Measurements from ENCODE around the gene ARHGAP10. TPM values are rescaled to one million over a fixed set of nuclear protein-coding genes. Genes with fewer than 3 reads are reported as not detected.
A peak's percentile ranks its signal among the peaks of the same experiment; 100 is the strongest.

The ARHGAP10 gene
- total RNA-seq, 4 donors from 2014 or later, result 153 to 404 (median 215) TPM

DNA sequence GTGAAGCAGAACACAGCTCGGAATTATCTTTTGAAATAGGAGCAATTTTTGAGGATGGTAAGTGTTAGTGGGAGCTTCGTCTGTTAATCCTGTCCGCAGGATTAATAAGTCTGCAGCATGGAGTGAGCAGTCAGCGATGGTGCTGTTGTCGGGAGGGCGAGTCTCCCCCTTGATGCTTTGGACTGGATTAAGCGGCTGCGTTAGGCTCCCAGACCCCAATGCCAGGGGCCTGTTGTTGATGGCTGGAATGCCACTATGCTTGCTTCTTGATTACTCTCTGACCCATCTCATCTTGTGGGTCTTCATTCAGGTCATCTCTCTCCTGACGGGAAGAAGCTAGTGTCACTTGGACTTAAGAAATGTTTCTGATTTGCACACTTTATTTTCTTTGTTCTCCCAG lies 332.6 kb downstream of the ARHGAP10 start:
- no peak for ATAC-seq
- H3K4me3 ChIP-seq, result no peak overlapping the region
- H3K27ac ChIP-seq, result no peak overlapping the region
- peaks cover 0 to 66% of the 10 kb centered on the region in 2 donors for H3K36me3 ChIP-seq
- TF ChIP-seq CTCF (IDR thresholded peaks at IDR 0.05) (no peak), EP300 (IDR thresholded peaks at IDR 0.05) (no peak), POLR2A (IDR thresholded peaks at IDR 0.05) (no peak), POLR2AphosphoS5 (IDR thresholded peaks at IDR 0.05) (no peak)
- no peaks in the 10 kb centered on the region for H3K27me3 ChIP-seq
- H3K9me3 ChIP-seq, result no peaks in the 10 kb centered on the region
- peaks cover 3 to 76% (median 14%) of the 10 kb centered on the region in 3 donors for H3K4me1 ChIP-seq
- WGBS, 2 donors (ENCODE audit: low coverage in 1 of 2), result 80 to 91% methylated on average over 1 to 9 of the region's 9 CpGs

DNA sequence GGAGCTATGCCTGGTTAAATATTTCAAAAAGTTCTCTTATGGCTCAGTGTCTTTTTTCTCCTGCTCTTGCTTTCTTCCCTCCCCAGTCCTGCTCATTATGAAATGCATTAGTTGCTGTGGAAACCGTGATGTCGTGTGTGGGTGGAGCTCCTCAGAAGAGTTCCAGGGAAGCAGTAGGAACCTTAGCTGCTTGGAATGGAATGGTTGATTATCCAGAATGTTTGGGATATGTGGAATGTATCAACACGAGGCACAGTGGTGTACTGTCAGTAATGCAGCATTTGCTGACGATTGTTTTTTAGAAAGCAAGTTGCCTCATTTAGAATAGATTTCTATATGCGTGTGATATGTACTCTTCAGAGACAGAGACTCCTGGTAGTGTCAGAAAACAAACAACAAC lies 333.2 kb downstream of the ARHGAP10 start:
- Histone ChIP-seq H3K4me1 (peaks cover 3 to 76% (median 17%) of the 10 kb centered on the region in 3 donors), H3K9me3 (no peaks in the 10 kb centered on the region), H3K27ac (no peak overlapping the region), H3K36me3 (peaks cover 0 to 71% of the 10 kb centered on the region in 2 donors), H3K4me3 (no peak overlapping the region), H3K27me3 (no peaks in the 10 kb centered on the region)
- 39 to 70% methylated on average over 3 to 5 of the region's 5 CpGs for WGBS, 2 donors (ENCODE audit: low coverage in 1 of 2)
- TF ChIP-seq CTCF (IDR thresholded peaks at IDR 0.05) (no peak), EP300 (IDR thresholded peaks at IDR 0.05) (no peak), POLR2A (IDR thresholded peaks at IDR 0.05) (no peak), POLR2AphosphoS5 (IDR thresholded peaks at IDR 0.05) (no peak)
- no peak for ATAC-seq

GRCh38 chr4:148067301-148067916 lies 335.5 kb downstream of the ARHGAP10 start:
- Histone ChIP-seq H3K9me3 (no peaks in the 10 kb centered on the region), H3K4me1 (peaks cover 3 to 65% (median 17%) of the 10 kb centered on the region in 3 donors), H3K27ac (no peak overlapping the region), H3K36me3 (peaks cover 0 to 87% of the 10 kb centered on the region in 2 donors), H3K27me3 (no peaks in the 10 kb centered on the region), H3K4me3 (no peak overlapping the region)
- WGBS, 2 donors (ENCODE audit: low coverage in 1 of 2), result 55% methylated on average over 4 of the region's 6 CpGs; no CpG with 5 or more reads in 1 of the 2 donors
- TF ChIP-seq POLR2AphosphoS5 (IDR thresholded peaks at IDR 0.05), result peak; percentile 7
- TF ChIP-seq EP300 (IDR thresholded peaks at IDR 0.05), result no peak
- ATAC-seq, result no peak

DNA sequence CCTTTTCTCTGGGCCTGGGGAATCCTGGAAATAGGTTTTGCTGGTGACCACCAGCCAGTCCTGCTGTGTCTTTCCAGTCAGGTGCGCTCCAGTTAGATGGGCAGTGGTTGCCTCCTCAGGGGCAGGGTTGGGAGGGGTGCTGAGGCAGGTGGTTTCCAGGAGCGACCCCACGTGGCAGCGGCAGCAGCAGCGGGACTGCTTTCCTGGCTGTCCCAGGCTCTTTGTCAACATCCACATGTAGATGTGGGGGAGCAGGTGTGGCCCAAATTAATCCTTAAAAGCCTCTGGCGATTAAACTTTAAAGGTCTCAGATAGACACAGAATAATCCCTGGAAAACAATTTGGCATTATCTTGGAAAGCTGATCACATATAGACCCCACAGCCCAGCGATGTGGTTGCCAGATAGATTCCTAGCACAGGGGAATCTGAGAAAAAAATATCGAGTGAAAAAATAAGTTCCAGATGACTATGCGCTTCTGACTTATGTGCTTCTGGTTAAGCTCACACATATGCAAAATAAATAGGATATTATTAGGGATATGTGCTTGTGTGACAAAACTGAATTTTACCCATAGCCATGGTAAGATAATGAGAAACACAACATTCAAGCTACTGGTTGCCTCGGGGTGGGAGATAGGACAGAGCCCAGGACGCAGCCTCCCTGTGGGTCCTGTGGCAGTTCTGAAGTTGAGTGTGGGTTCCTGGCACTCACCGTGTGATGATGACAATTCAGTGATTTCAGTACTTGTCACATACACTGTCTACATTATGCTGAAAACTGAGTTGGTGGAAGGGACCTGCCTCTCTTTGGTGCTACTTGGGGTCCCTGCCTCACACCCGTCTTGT lies 336.4 kb downstream of the ARHGAP10 start:
- ATAC-seq, result no peak
- 75 to 81% methylated on average over 5 to 7 of the region's 13 CpGs for WGBS, 2 donors (ENCODE audit: low coverage in 1 of 2)
- no peaks in the 10 kb centered on the region for H3K27me3 ChIP-seq
- no peaks in the 10 kb centered on the region for H3K9me3 ChIP-seq
- no peak overlapping the region for H3K27ac ChIP-seq
- no peak for TF ChIP-seq CTCF (IDR thresholded peaks at IDR 0.05)
- no peak for TF ChIP-seq EP300 (IDR thresholded peaks at IDR 0.05)
- no peak for TF ChIP-seq POLR2A (IDR thresholded peaks at IDR 0.05)
- no peak for TF ChIP-seq POLR2AphosphoS5 (IDR thresholded peaks at IDR 0.05)
- H3K4me1 ChIP-seq, result peaks cover 3 to 60% (median 17%) of the 10 kb centered on the region in 3 donors
- no peak overlapping the region for H3K4me3 ChIP-seq
- H3K36me3 ChIP-seq, result peaks cover 0 to 87% of the 10 kb centered on the region in 2 donors

GRCh38 chr4:148069086-148069894 lies 337.4 kb downstream of the ARHGAP10 start:
- peaks cover 0 to 87% of the 10 kb centered on the region in 2 donors for H3K36me3 ChIP-seq
- ATAC-seq, result no peak
- peaks cover 3 to 60% (median 17%) of the 10 kb centered on the region in 3 donors for H3K4me1 ChIP-seq
- H3K9me3 ChIP-seq, result peaks cover 0 to under 1% (median 0%) of the 10 kb centered on the region in 3 donors
- H3K27ac ChIP-seq, result no peak overlapping the region
- WGBS, 2 donors (ENCODE audit: low coverage in 1 of 2), result 70 to 84% methylated on average over 3 to 5 of the region's 11 CpGs
- no peak overlapping the region for H3K4me3 ChIP-seq
- no peak for TF ChIP-seq EP300 (IDR thresholded peaks at IDR 0.05)
- TF ChIP-seq CTCF (IDR thresholded peaks at IDR 0.05), result no peak
- TF ChIP-seq POLR2A (IDR thresholded peaks at IDR 0.05), result no peak
- TF ChIP-seq POLR2AphosphoS5 (IDR thresholded peaks at IDR 0.05), result no peak
- H3K27me3 ChIP-seq, result no peaks in the 10 kb centered on the region

Data from gastroesophageal sphincter (tissue), 4 donors.